Spleen (tissue), 7 donors: ENCODE data around the gene DUSP16.

Experiments
- CTCF ChIP-seq, 11 experiments: fragments of 200-600 bp in 7 of 11; fragments of 450-650 bp in 4 of 11; sonication (generic) in 4 of 11; IDR thresholded peaks in 8 of 11; conservative IDR thresholded peaks in 3 of 11; 1 replicate in 7 of 11; 2 replicates in 4 of 11; pipeline versions ENCODE4 v1.4.0 to v1.8.0; 2016 to 2021; ENCODE audit warnings: antibody characterized with exemption in 11 of 11, inconsistent platforms in 4 of 11, mild to moderate bottlenecking in 1 of 11
- POLR2AphosphoS5 ChIP-seq, 3 donors: sonication (generic); formaldehyde crosslinking; IDR thresholded peaks; one replicate each; pipeline ENCODE4 v1.5.1; 2017; ENCODE audit warnings: antibody characterized with exemption in 3 of 3
- donor health status: DM: no; HTN: no; CAD: no; lungs with moderate emphysema.
- donor health status: DM: no; HTN: no; CAD: no.
- donor health status: DM: no; HTN: no; CAD: no.

GRCh38 chr12:12481631-12482030 is 81.0 kb downstream of the DUSP16 start:
- TF ChIP-seq POLR2AphosphoS5 (IDR thresholded peaks at IDR 0.05) (peak in 1 of 3 donors; percentile 44), CTCF (IDR thresholded peaks at IDR 0.05 in 8 of 11, conservative IDR thresholded peaks at IDR 0.05 in 3 of 11) (no peak)
